Erythroblast (primary cell): ENCODE data around the gene NGFR.

ENCODE experiments used
- GATA1 ChIP-seq: IDR thresholded peaks from 2 replicates; pipeline ENCODE4 v1.6.1; 2011; ENCODE audit warnings: low read depth, mild to moderate bottlenecking, control low read depth, low read length, moderate library complexity
- POLR2A ChIP-seq: IDR thresholded peaks from 2 replicates; pipeline ENCODE4 v1.6.1; 2011; ENCODE audit warnings: mild to moderate bottlenecking, low read length

GRCh38 chr17:49508061-49508865, 13.2 kb downstream of the NGFR start:
- TF ChIP-seq POLR2A (no peak), GATA1 (no peak)
